ENCODE data around the gene EVC2.

The EVC2 gene

GRCh38 chr4:5750052-5750945 lies 41.9 kb upstream of the EVC2 start:
- Histone ChIP-seq H3K27me3 (ENCODE audit: insufficient read depth, poor library complexity, severe bottlenecking) (no peaks in the 10 kb centered on the region), H3K36me3 (ENCODE audit: low read depth) (peaks cover 63% of the 10 kb centered on the region), H3K4me1 (ENCODE audit: insufficient read depth, poor library complexity, severe bottlenecking) (peaks cover 57% of the 10 kb centered on the region), H3K9me3 (ENCODE audit: severe bottlenecking) (no peaks in the 10 kb centered on the region), H3K27ac (ENCODE audit: poor library complexity, severe bottlenecking) (peak overlapping the region; percentile 84), H3K4me3 (ENCODE audit: severe bottlenecking) (no peak overlapping the region)
- DNase-seq (ENCODE audit: low spot score) (no peak), ATAC-seq (ENCODE audit: low read depth) (peak; percentile 22; the same call in 1 of the 3 replicates)
- no peak for TF ChIP-seq CTCF (IDR thresholded peaks at IDR 0.05; ENCODE audit: poor library complexity, severe bottlenecking)

- no peak for ATAC-seq (ENCODE audit: low read depth)
- Histone ChIP-seq H3K36me3 (ENCODE audit: low read depth) (peaks cover 63% of the 10 kb centered on the region), H3K4me1 (ENCODE audit: insufficient read depth, poor library complexity, severe bottlenecking) (peaks cover 57% of the 10 kb centered on the region), H3K9me3 (ENCODE audit: severe bottlenecking) (no peaks in the 10 kb centered on the region), H3K4me3 (ENCODE audit: severe bottlenecking) (no peak overlapping the region), H3K27me3 (ENCODE audit: insufficient read depth, poor library complexity, severe bottlenecking) (no peaks in the 10 kb centered on the region), H3K27ac (ENCODE audit: poor library complexity, severe bottlenecking) (peak overlapping the region; percentile 84)
- DNase-seq (ENCODE audit: low spot score): peak; percentile 23
- no peak for TF ChIP-seq CTCF (IDR thresholded peaks at IDR 0.05; ENCODE audit: poor library complexity, severe bottlenecking)
Observed at GRCh38 chr4:5749568-5749967, 41.2 kb upstream of the EVC2 start.

GRCh38 chr4:5747738-5748375 lies 39.5 kb upstream of the EVC2 start:
- no peak overlapping the region for H3K4me3 ChIP-seq (ENCODE audit: severe bottlenecking)
- ATAC-seq (ENCODE audit: low read depth) (peak; percentile 82), DNase-seq (ENCODE audit: low spot score) (peak; percentile 77)
- no peaks in the 10 kb centered on the region for H3K9me3 ChIP-seq (ENCODE audit: severe bottlenecking)
- H3K4me1 ChIP-seq (ENCODE audit: insufficient read depth, poor library complexity, severe bottlenecking): peaks cover 45% of the 10 kb centered on the region
- H3K36me3 ChIP-seq (ENCODE audit: low read depth): peaks cover 63% of the 10 kb centered on the region
- no peak for TF ChIP-seq CTCF (IDR thresholded peaks at IDR 0.05; ENCODE audit: poor library complexity, severe bottlenecking)
- H3K27ac ChIP-seq (ENCODE audit: poor library complexity, severe bottlenecking): peak overlapping the region; percentile 84
- H3K27me3 ChIP-seq (ENCODE audit: insufficient read depth, poor library complexity, severe bottlenecking): no peaks in the 10 kb centered on the region

- H3K27me3 ChIP-seq (ENCODE audit: insufficient read depth, poor library complexity, severe bottlenecking): no peaks in the 10 kb centered on the region
- H3K4me1 ChIP-seq (ENCODE audit: insufficient read depth, poor library complexity, severe bottlenecking): peaks cover 37% of the 10 kb centered on the region
- no peak overlapping the region for H3K4me3 ChIP-seq (ENCODE audit: severe bottlenecking)
- DNase-seq (ENCODE audit: low spot score) (no peak), ATAC-seq (ENCODE audit: low read depth) (no peak)
- H3K36me3 ChIP-seq (ENCODE audit: low read depth): peaks cover 68% of the 10 kb centered on the region
- TF ChIP-seq CTCF (IDR thresholded peaks at IDR 0.05; ENCODE audit: poor library complexity, severe bottlenecking): no peak
- H3K9me3 ChIP-seq (ENCODE audit: severe bottlenecking): no peaks in the 10 kb centered on the region
- peak overlapping the region; percentile 84 for H3K27ac ChIP-seq (ENCODE audit: poor library complexity, severe bottlenecking)
Observed at GRCh38 chr4:5746829-5747737, 38.7 kb upstream of the EVC2 start.

Measured in RWPE2 (cell line).